Sciatic nerve (tissue), 2 donors: ENCODE data around the gene LRBA. TPM values are rescaled to one million over a fixed set of nuclear protein-coding genes. Genes with fewer than 3 reads are reported as not detected.
"Not testable (repeated sequence)": the region's sequence is repeated elsewhere in the genome, so short reads cannot be mapped to it uniquely, and the experiment has no call there.

Experiments used
- ATAC-seq: fragments of 200-7000 bp; cut with Tn5 transposase; one replicate; pipeline ENCODE4 v1.9.1; 2020; ENCODE audit warnings: mild to moderate bottlenecking, moderate library complexity
- DNase-seq: peaks from one replicate; pipeline ENCODE4 v3.0.0-alpha.2; 2020; ENCODE audit warnings: low spot score
- intact Hi-C: fragments of 100-400 bp; cut with DNase I; formaldehyde crosslinking; loops from one replicate; pipeline ENCODE4 v1.14.2; 2022
- total RNA-seq: library from RNA; stranded (reverse); fragmentation: NEBNext Ultra II Directional; extraction: Animal tissue kit (Norgen Biotek cat#: 25700); gene quantifications from one replicate; pipeline ENCODE4 v1.2.1, GENCODE V29; 2021
- donor health status: DM: no; HTN: no; CAD: no.
- donor health status: DM: no; HTN: no; CAD: no.

The LRBA gene
- total RNA-seq, 1 donor from 2014 or later, result 34.5 TPM

- no peak for DNase-seq
- intact Hi-C loops, result no loop called here
- ATAC-seq, result no peak
Observed at GRCh38 chr4:150514709-150515108, 500.4 kb downstream of the LRBA start.

- DNase-seq (no peak), ATAC-seq (no peak)
- intact Hi-C loops, result no loop called here
Observed at GRCh38 chr4:150510176-150510865, 504.8 kb downstream of the LRBA start.

GRCh38 chr4:150507656-150508055 lies 507.4 kb downstream of the LRBA start:
- ATAC-seq, intact Hi-C loops, DNase-seq: not testable (repeated sequence)

- intact Hi-C loops, result no loop called here
Observed at GRCh38 chr4:150501983-150502382, 513.1 kb downstream of the LRBA start.

GRCh38 chr4:150501009-150501727 lies 513.9 kb downstream of the LRBA start:
- ATAC-seq (peak; percentile 65), DNase-seq (no peak)
- intact Hi-C loops, result no loop called here

More at GRCh38 chr4:150501983-150502382, 513.1 kb downstream of the LRBA start:
- DNase-seq (no peak), ATAC-seq (peak; percentile 59)

GRCh38 chr4:150497612-150498011 lies 517.5 kb downstream of the LRBA start:
- intact Hi-C loops, result no loop called here

GRCh38 chr4:150495550-150495949 lies 519.5 kb downstream of the LRBA start:
- DNase-seq (no peak), ATAC-seq (no peak)
- intact Hi-C loops, result no loop called here

More at GRCh38 chr4:150497612-150498011, 517.5 kb downstream of the LRBA start:
- DNase-seq (no peak), ATAC-seq (no peak)

GRCh38 chr4:150493851-150494250 lies 521.2 kb downstream of the LRBA start:
- ATAC-seq (no peak), DNase-seq (no peak)
- intact Hi-C loops, result no loop called here

- ATAC-seq, result no peak
- intact Hi-C loops, result no loop called here
- no peak for DNase-seq
Observed at GRCh38 chr4:150491132-150492049, 523.7 kb downstream of the LRBA start.

GRCh38 chr4:150482581-150482980 lies 532.5 kb downstream of the LRBA start:
- ATAC-seq (no peak), DNase-seq (no peak)
- intact Hi-C loops, result no loop called here

GRCh38 chr4:150479657-150480056 lies 535.4 kb downstream of the LRBA start:
- ATAC-seq (no peak), DNase-seq (no peak)
- intact Hi-C loops, result no loop called here

GRCh38 chr4:150477869-150478268 lies 537.2 kb downstream of the LRBA start:
- DNase-seq (no peak), ATAC-seq (no peak)
- intact Hi-C loops, result no loop called here

GRCh38 chr4:150476776-150477175 lies 538.3 kb downstream of the LRBA start:
- intact Hi-C loops, result no loop called here

GRCh38 chr4:150475763-150476162 lies 539.3 kb downstream of the LRBA start:
- intact Hi-C loops, result no loop called here
- no peak for ATAC-seq

More at GRCh38 chr4:150476776-150477175, 538.3 kb downstream of the LRBA start:
- ATAC-seq, result no peak
- DNase-seq, result no peak

GRCh38 chr4:150464523-150464922 lies 550.6 kb downstream of the LRBA start:
- ATAC-seq, result no peak
- intact Hi-C loops, result no loop called here

More at GRCh38 chr4:150475763-150476162, 539.3 kb downstream of the LRBA start:
- DNase-seq, result no peak

GRCh38 chr4:150462743-150463142 lies 552.3 kb downstream of the LRBA start:
- no peak for ATAC-seq
- intact Hi-C loops, result no loop called here
- DNase-seq, result no peak

More at GRCh38 chr4:150464523-150464922, 550.6 kb downstream of the LRBA start:
- no peak for DNase-seq

- DNase-seq (no peak), ATAC-seq (no peak)
- intact Hi-C loops, result no loop called here
Observed at GRCh38 chr4:150461957-150462356, 553.1 kb downstream of the LRBA start.

- DNase-seq, result no peak
- no peak for ATAC-seq
- intact Hi-C loops, result no loop called here
Observed at GRCh38 chr4:150457802-150458201, 557.3 kb downstream of the LRBA start.

- intact Hi-C loops, result no loop called here
Observed at GRCh38 chr4:150451883-150452282, 563.2 kb downstream of the LRBA start.

More at GRCh38 chr4:150451883-150452282, 563.2 kb downstream of the LRBA start:
- no peak for DNase-seq
- ATAC-seq, result no peak
